Kidney glomerular epithelial cell (primary cell): ENCODE measurements around the gene LRRC52.

Experiments
- DNase-seq: peaks from one replicate; lab custom pipeline; 2025; lab: John Stamatoyannopoulos, UW

Gene LRRC52

GRCh38 chr1:165537356-165538109 lies 6.3 kb upstream of the LRRC52 start:
- DNase-seq, result no peak

- no peak for DNase-seq
Observed at GRCh38 chr1:165539306-165539705, 4.5 kb upstream of the LRRC52 start.

DNA sequence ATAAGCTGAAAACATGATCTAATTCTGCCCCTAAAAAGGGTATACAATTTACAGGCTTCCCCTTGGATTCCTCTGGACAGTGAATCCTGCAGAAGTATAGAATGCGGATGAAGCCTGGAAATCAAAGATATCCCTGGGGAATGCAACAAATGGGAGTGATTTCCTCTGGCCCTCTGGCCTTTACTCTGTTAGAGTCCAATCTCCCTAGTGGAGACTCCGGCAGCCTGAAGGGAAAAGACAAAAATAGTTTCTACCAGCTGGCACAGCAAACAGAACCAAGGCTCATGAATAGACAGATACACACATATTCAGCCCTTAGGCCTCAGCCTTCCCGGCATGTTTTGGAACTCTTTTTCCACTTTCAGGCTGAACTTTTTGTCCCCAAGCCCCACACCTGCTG lies 3.9 kb upstream of the LRRC52 start:
- DNase-seq, result no peak

DNA sequence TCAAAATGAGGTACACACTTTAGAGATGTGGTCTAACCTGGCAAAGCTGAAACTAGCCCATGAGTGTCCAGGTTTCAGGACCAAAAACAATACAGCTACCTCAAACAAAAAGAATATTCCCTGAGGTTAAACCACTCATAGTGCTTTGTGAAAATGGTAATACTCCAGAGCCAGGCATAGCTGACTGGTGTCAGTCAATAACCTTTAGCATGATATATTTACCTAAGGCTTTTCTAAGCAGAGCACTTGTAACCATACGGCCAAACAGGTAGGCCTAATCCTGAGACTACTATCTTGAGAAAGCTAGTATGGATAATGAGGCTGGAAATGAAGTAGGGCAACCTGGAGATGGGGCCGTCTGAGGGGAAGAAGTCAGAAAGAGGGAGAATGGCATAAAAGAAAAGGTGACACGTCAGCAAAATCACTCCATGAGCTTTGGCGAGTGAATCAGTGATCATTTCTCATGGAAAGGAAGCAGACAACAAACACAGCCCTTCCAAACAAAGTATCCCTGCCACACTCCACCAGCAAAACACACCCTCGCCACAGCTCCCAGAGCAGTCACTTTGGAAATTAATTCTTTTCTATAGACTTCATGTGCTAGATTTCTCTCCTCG lies 1.7 kb upstream of the LRRC52 start:
- DNase-seq, result no peak

DNA sequence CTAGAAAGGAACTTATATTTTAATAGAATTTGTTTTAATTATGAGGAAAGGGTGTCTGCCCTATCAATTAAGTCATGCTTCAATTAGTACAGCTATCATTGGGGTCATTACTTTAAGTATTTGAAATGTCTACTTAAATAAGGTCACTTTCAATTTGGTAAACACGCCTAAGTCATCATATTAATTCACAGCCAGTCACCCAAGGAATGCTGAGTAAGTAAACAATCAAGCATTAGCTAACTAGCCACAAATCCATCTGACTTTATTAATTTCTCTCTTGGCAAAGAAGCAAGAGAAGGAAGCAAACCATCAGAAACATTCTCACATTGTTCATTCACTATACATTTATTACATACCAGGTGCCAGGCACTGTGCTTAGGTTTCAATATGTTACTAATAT lies 1.2 kb upstream of the LRRC52 start:
- DNase-seq, result no peak

- DNase-seq, result no peak
Observed at GRCh38 chr1:165544996-165545395, 1.2 kb downstream of the LRRC52 start.

- no peak for DNase-seq
Observed at GRCh38 chr1:165545974-165546373, 2.2 kb downstream of the LRRC52 start.

DNA sequence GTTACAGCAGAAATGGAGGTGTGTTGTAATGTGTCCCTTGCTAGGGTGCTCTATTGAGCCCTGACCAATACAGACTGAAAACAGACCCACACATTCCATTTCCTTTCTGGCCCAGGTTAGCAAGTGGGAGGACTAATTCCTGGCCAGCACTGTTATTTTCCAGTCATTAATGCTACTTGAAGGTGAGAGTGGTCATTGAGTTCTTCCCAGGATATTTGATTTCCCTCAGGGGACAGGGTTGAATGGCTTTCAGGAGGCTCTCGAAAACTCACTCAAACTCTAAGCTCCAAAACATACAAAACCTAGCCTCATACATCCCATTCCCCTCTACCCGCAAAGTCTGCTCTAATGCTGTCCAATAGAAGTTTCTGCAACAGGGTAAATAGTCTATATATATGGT lies 6.2 kb downstream of the LRRC52 start:
- no peak for DNase-seq

DNA sequence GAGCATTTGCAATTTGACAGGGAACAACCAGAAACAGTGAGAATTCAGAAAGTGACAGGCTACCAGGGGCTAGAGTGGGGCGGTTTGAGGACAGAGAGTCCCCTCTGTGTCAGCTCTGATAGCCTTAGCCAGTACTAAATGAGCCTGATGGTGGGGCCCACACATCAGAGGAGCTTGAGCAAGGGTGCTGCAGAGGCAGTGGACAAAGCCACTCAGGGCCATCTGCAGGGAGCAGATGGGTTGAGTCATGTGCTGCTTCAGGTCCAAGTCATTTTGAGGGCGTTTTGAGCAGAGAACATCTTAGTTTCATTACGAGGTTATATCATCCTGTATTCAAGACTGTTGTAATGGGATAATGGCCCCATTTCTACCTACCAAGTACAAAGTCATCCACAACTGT lies 7.7 kb downstream of the LRRC52 start:
- DNase-seq, result no peak

- DNase-seq, result no peak
Observed at GRCh38 chr1:165560883-165561656, 17.3 kb downstream of the LRRC52 start.

DNA sequence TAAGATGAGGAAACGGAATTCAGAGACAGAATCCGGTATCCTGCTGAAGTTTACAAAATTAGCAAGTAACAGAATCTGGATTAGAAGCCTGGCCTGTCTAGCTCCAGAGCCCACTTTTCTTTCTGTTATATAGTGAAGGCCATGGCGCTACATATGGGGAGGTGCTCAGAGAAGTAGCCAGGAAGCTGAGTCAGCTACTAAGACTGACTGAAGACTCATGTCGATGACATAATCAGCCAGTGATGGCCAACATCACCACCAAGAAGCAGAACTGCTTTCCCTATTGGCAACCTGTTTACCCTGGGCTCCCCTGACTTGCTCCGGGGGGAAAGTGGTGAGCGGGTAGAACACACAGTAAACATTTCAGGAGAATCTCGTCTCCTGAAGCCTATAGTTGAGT lies 18.8 kb downstream of the LRRC52 start:
- no peak for DNase-seq

- no peak for DNase-seq
Observed at GRCh38 chr1:165563551-165563950, 19.8 kb downstream of the LRRC52 start.

DNA sequence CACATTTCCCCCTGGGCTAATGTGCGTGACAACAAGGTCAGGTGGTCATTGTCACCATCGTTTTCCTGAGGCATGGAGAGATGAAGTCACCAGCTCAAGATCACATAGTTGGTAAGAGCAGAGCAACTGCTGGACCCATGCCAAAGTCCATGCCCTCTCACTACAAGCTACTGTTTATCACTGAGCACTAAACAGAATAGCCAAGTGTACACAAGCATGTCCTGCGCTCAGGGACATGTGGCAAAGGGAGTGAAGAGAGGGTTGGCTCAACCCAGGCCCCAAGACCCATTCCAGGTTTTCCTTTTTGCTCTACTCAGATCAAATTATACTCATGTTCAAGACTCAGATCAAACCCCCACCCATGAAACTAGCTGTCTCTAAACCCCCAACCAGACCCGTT lies 20.8 kb downstream of the LRRC52 start:
- no peak for DNase-seq

DNA sequence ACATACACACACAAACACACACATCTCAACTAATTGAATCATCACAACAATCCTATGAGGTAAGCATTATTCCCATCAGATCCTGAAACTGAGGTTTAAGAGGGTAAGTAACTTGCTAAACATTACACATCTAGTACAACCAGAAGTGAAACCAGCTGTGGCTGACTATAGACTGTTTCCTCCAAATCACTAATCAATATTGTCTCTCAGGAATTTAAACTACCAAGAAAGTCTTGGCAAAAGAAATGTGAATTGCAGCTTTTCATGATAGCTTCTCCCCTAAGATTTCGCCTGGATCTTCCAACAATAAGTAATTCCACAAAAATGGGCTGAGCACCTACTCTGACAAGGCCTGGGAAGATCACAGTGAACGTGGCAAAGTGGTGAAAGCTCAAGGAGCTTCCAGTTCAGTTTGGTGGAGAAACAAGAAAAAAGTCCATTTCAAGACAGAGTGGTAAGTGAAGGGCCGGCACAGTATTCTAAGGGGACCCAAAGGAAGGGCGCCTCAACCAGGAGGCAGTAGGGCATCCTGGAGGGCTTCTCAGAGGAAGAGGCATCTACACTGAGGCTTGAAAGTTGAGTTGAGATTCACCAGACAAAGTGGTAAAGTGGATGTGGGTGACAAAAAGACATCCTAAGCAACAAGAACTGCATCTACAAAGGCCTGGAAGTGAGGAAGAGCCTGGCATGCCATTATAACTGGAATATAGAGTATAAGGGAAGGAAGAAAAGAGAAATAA lies 22.1 kb downstream of the LRRC52 start:
- DNase-seq, result no peak

GRCh38 chr1:165570078-165570477 lies 26.3 kb downstream of the LRRC52 start:
- DNase-seq, result no peak

DNA sequence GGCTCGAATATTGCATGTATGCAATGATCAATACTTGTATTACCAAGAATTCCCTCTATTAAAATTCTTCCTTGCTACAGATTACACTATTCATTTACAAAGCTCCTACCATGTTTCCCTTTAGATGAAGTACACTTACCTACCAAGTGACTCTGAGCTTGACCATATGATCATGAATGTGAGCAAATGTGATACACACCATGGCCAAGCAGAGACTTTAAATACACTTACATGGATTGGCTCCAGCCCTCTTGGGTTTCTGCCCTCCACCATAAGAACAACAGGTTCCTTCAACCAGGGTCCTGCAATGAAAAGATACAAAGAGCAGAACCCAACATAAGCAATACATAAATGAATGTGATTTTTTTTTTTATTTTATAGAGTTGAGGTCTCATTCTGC lies 30.0 kb downstream of the LRRC52 start:
- DNase-seq, result no peak

DNA sequence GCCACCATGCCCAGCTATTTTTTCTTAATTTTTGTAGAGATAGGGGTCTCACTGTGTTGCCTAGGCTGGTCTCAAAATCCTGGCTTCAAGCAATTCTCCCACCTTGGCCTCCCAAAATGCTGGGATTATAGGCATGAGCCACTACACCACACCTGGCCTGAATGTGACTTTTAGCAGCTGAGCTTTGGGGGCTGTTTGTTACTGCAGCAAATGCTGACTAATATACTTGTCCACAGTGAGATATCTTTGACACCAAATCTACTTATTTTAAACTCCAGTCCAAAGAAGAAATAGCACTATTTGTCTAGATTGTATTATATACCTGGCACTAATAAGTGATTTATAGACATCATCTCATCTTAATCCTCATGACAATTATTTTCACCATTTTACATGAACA lies 30.5 kb downstream of the LRRC52 start:
- no peak for DNase-seq

- DNase-seq, result no peak
Observed at GRCh38 chr1:165575468-165576099, 31.8 kb downstream of the LRRC52 start.

DNA sequence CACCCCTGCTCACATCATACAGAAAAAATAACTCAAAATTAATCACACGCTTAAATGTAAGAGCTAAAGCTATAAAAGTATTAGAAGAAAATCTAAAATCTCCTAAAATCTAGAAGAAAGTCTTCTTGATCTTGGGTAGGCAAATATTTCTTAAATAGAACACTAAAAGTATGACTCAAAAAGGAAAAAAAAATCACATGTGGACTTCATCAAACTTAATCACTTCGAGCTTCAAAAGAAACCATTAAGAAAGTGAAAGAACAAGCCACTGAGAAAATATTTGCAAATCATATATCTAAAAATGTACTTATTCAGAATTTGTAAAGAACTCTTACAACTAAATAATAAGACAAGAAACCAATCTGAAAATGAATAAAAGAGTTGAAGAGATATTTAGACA lies 32.7 kb downstream of the LRRC52 start:
- DNase-seq, result no peak

DNA sequence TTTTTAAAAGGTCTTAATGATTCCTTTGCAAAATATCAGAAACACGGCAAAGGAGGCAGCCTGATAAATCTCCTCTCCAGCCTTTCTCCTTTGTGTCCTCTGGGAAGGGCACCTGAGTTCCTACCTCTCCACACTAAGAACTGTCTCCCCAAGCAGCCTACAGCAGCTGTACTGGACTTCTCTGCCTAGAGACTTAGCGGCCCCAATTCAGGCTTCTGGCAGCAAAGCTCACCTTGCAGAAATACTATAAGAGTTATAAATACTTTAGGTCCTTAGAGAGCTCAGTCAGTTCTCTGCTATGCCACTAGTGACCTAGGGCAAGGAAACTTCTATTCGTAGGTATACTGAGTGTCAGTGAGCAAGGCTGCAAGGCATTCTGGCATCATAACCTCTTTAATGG lies 33.9 kb downstream of the LRRC52 start:
- DNase-seq, result no peak

- peak; percentile 58 for DNase-seq
Observed at GRCh38 chr1:165580931-165581871, 37.4 kb downstream of the LRRC52 start.
